Activated CD4-positive, alpha-beta memory T cell treated with anti-CD3 and anti-CD28 coated beads for 36 hours (primary cell): Measurements from ENCODE around the gene SHISA9. TPM values are rescaled to one million over a fixed set of nuclear protein-coding genes. Genes with fewer than 3 reads are reported as not detected.

Experiments used
- CTCF ChIA-PET: fragments of 350-600 bp; sonication (Branson Sonifier 250); formaldehyde crosslinking; loops from one replicate; lab custom pipeline; 2021; ENCODE audit warnings: antibody characterized with exemption, inconsistent platforms; lab: Charles Lee
- POLR2A ChIA-PET: fragments of 350-600 bp; sonication (Branson Sonifier 250); formaldehyde crosslinking; loops from one replicate; lab custom pipeline; 2021; ENCODE audit warnings: antibody characterized with exemption; lab: Charles Lee
- DNase-seq: peaks from one replicate; pipeline ENCODE4 v3.0.0-alpha.2; 2020
- H3K27ac Mint-ChIP-seq: one replicate; pipeline ENCODE4 v1.8.0; 2021; ENCODE audit warnings: mixed read lengths
- H3K27me3 Mint-ChIP-seq: one replicate; pipeline ENCODE4 v1.8.0; 2021; ENCODE audit warnings: mixed read lengths
- H3K36me3 Mint-ChIP-seq: one replicate; pipeline ENCODE4 v1.8.0; 2021; ENCODE audit warnings: mixed read lengths
- H3K4me1 Mint-ChIP-seq: one replicate; pipeline ENCODE4 v1.8.0; 2021; ENCODE audit warnings: low read depth, mixed read lengths
- H3K4me3 Mint-ChIP-seq: one replicate; pipeline ENCODE4 v1.8.0; 2021; ENCODE audit warnings: mild to moderate bottlenecking, mixed read lengths
- H3K9me3 Mint-ChIP-seq: one replicate; pipeline ENCODE4 v1.8.0; 2021; ENCODE audit warnings: mixed read lengths
- intact Hi-C: fragments of 100-400 bp; cut with micrococcal nuclease; formaldehyde crosslinking; loops from one replicate; pipeline ENCODE4 v1.15.1; 2023
- total RNA-seq, 2 experiments: library from RNA; stranded (reverse); gene quantifications; one replicate each; pipeline ENCODE4 v1.2.3, GENCODE V29; 2021

SHISA9 gene
- total RNA-seq, 2 experiments from 2014 or later: 0.05 TPM; not detected in 1

DNA sequence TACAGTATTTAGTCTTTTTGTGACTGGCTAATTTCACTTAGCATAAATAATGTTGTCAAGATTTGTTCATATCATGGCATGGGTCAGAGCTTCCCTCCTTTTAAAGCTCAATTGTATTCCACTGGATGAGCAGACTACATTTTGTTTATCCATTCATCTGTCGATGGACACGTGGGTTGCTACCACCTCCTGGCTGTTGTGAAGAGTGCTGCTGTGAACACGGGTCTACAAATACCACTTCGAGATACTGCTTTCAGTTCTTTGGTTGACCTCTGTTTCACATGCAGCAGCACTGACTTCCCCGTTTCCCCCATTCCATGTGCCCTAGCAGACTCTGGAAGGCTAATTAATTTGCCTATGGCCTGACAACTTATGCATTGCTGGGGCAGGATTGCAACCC, 285.4 kb downstream of the SHISA9 start:
- peaks cover 11% of the 10 kb centered on the region for H3K9me3 Mint-ChIP-seq
- CTCF ChIA-PET: no interaction called here
- POLR2A ChIA-PET: no interaction called here
- H3K4me3 Mint-ChIP-seq: no peak overlapping the region
- no peak overlapping the region for H3K27ac Mint-ChIP-seq
- no peaks in the 10 kb centered on the region for H3K27me3 Mint-ChIP-seq
- intact Hi-C loops: no loop called here
- H3K36me3 Mint-ChIP-seq: no peaks in the 10 kb centered on the region
- no peaks in the 10 kb centered on the region for H3K4me1 Mint-ChIP-seq
- DNase-seq: no peak

DNA sequence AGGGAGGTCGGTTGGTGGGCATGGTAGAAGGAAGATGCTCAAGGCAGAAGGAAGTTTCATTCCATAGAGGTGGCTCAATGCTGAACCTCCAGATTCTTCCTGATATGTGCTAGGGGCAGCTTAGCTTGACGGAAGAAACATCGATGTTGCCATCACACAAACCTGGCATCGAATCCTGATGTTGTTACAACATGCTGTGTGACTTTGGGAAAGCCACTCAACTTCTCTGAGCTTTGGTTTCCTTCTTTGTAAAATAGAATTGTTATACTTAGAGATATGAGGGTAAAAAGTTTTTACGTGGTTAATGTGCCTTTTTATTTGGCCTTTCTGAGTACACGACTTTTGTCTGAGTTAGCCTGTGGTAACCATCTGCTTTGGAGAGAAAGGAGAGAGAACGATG, 287.9 kb downstream of the SHISA9 start:
- Mint-ChIP-seq H3K27ac (no peak overlapping the region), H3K36me3 (no peaks in the 10 kb centered on the region), H3K4me1 (no peaks in the 10 kb centered on the region), H3K4me3 (no peak overlapping the region), H3K27me3 (no peaks in the 10 kb centered on the region), H3K9me3 (no peaks in the 10 kb centered on the region)
- ChIA-PET CTCF (no interaction called here), POLR2A (no interaction called here)
- DNase-seq: no peak
- intact Hi-C loops: no loop called here

DNA sequence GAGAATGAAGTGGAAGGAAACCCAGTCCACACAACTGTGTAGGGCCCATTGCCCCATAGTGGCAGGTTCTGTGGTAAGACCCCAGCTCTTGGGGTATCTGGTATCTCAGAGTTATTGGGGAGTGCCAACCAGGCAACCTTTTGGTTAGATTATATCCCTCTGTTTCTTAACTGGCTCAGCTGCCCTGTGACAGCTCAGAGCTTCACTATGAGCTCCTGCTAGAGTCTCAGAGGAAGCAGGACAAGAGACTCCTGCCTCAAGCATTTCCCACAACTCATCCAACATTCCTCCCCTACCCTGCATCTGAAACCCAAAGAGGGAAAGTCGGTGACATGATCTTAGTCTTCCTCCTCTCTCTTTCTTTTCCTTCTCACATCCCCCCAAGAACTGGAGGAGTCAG, 292.3 kb downstream of the SHISA9 start:
- DNase-seq: no peak
- H3K27me3 Mint-ChIP-seq: no peaks in the 10 kb centered on the region
- intact Hi-C loops: no loop called here
- H3K4me3 Mint-ChIP-seq: no peak overlapping the region
- H3K36me3 Mint-ChIP-seq: no peaks in the 10 kb centered on the region
- POLR2A ChIA-PET: no interaction called here
- CTCF ChIA-PET: interaction anchor here (0.8 kb wide), 1 partner anchor 34 kb away, joined by 3 read pairs; no protein-coding TSS in a partner anchor
- no peaks in the 10 kb centered on the region for H3K4me1 Mint-ChIP-seq
- H3K9me3 Mint-ChIP-seq: peaks cover 5% of the 10 kb centered on the region
- H3K27ac Mint-ChIP-seq: no peak overlapping the region

DNA sequence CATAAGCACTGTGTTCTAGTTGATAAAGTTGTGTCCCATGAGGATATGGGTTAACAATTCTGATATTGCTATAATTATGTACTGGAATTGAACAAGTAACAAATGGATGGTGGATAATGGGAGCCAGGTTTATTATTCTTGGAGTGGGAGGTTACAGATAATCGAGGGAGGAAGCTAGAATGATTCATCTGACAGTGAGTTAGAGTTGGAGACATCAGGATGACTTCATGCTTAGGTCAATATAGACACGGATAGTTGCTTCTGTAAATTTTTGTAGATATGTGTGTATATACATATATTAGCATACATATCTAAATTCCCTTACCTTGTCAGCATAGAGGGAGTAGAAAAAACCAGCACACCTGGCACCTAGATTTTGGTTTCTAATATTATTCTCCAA, 293.4 kb downstream of the SHISA9 start:
- ChIA-PET POLR2A (no interaction called here), CTCF (no interaction called here)
- Mint-ChIP-seq H3K27ac (no peak overlapping the region), H3K36me3 (no peaks in the 10 kb centered on the region), H3K9me3 (peaks cover 5% of the 10 kb centered on the region), H3K27me3 (no peaks in the 10 kb centered on the region), H3K4me3 (no peak overlapping the region), H3K4me1 (no peaks in the 10 kb centered on the region)
- no peak for DNase-seq
- intact Hi-C loops: no loop called here

DNA sequence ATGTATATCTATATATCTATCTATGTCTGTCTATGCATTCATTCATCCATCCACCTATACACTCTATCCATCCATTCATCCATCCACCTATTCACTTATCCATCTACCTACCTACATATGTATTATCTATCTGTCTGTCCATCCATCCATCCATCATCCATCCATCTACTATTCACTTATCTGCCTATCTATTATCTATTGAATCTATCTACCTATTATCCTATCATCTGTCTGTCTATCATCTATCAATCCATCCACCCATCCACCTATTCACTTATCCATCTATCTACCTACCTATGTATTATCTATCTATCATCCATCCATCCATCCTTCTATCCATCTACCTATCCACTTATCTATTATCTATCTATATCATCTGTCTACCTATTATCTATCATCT, 302.3 kb downstream of the SHISA9 start:
- Mint-ChIP-seq H3K27me3 (no peaks in the 10 kb centered on the region), H3K4me1 (no peaks in the 10 kb centered on the region), H3K4me3 (no peak overlapping the region), H3K27ac (no peak overlapping the region), H3K9me3 (no peaks in the 10 kb centered on the region), H3K36me3 (no peaks in the 10 kb centered on the region)
- DNase-seq: no peak
- ChIA-PET POLR2A (no interaction called here), CTCF (no interaction called here)
- intact Hi-C loops: no loop called here

DNA sequence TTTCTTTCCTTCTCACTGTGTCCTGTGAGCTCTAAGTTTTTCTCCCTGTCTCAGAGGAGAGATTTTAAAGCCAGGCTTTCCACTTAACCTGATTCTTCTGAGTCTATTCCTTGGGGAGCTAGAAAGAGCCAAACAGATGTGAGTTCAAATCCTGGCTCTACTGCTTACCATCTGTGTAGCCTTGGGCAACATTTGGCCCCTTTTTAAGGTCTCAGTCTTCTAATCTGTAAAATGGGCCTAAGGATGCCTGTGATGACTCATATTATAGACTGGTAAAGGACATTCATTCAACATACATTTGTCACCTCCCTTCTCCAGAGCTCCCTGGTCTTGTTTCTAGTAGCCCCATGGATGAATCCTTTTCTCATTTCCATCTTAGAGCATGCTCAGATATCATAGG, 304.0 kb downstream of the SHISA9 start:
- CTCF ChIA-PET: no interaction called here
- no peak overlapping the region for H3K27ac Mint-ChIP-seq
- POLR2A ChIA-PET: no interaction called here
- H3K9me3 Mint-ChIP-seq: no peaks in the 10 kb centered on the region
- H3K4me1 Mint-ChIP-seq: no peaks in the 10 kb centered on the region
- DNase-seq: no peak
- no peak overlapping the region for H3K4me3 Mint-ChIP-seq
- intact Hi-C loops: no loop called here
- no peaks in the 10 kb centered on the region for H3K36me3 Mint-ChIP-seq
- H3K27me3 Mint-ChIP-seq: no peaks in the 10 kb centered on the region

DNA sequence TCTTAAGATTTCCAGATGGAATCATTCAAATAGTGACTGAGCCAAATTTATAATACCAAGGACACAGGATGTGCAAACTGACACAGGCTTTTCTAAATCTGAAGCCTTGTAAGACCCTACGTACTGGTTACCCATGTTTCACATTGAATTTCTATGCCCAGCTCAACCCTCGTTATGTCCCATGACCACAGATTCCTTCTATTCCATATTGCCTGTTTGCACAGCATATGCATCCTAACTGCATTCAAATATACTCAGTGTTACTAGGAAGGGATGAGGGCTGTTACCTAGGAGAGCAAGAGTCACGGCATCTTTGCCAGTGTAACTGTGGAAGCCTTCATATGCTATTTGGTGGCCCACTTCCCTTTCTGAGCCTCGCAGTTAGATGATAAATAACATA, 305.2 kb downstream of the SHISA9 start:
- ChIA-PET POLR2A (no interaction called here), CTCF (no interaction called here)
- Mint-ChIP-seq H3K27me3 (no peaks in the 10 kb centered on the region), H3K4me3 (no peak overlapping the region), H3K36me3 (no peaks in the 10 kb centered on the region), H3K27ac (no peak overlapping the region), H3K9me3 (no peaks in the 10 kb centered on the region), H3K4me1 (no peaks in the 10 kb centered on the region)
- DNase-seq: no peak
- intact Hi-C loops: no loop called here

DNA sequence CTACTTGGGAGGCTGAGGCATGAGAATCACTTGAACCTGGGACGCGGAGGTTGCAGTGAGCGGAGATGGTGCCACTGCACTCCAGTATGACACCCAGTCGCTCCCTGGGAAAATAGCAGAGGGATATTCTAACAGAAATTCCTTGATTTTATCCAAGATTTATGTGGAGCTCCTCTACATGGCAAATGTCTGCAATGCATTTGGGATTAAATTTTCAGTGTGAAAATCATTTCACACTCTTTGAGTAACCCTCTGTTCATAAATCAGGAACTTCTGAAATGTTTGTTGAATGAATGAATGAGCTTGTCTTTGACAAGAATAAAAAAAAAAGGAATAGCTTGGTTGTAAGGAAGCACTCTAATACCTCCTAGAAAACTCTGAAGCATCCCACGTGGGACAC, 305.8 kb downstream of the SHISA9 start:
- CTCF ChIA-PET: no interaction called here

DNA sequence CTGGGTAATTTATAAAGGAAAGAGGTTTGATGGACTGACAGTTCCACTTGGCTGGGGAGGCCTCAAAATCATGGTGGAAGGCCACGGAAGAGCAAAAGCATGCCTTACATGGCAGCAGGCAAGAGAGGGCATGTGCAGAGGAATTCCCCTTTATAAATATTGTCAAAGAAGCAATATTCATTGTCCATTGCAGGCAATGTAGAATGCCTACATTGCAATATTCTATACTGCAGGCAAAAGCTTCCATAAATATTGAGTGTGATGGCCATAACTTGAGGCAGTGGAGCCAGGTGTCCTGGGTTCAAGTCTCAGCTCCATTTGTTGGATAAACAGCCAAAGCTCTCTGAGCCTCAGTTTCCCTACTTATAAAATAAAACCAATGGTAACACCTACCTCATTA, 322.3 kb downstream of the SHISA9 start:
- Mint-ChIP-seq H3K27me3 (no peaks in the 10 kb centered on the region), H3K4me1 (no peaks in the 10 kb centered on the region), H3K27ac (no peak overlapping the region), H3K36me3 (no peaks in the 10 kb centered on the region), H3K4me3 (no peak overlapping the region), H3K9me3 (peaks cover 18% of the 10 kb centered on the region)
- POLR2A ChIA-PET: no interaction called here
- CTCF ChIA-PET: no interaction called here
- no peak for DNase-seq
- intact Hi-C loops: no loop called here

More for the DNA sequence above, 305.8 kb downstream of the SHISA9 start:
- Mint-ChIP-seq H3K36me3 (no peaks in the 10 kb centered on the region), H3K4me3 (no peak overlapping the region), H3K27me3 (no peaks in the 10 kb centered on the region), H3K4me1 (no peaks in the 10 kb centered on the region), H3K9me3 (no peaks in the 10 kb centered on the region), H3K27ac (no peak overlapping the region)
- POLR2A ChIA-PET: no interaction called here
- DNase-seq: no peak
- intact Hi-C loops: no loop called here

DNA sequence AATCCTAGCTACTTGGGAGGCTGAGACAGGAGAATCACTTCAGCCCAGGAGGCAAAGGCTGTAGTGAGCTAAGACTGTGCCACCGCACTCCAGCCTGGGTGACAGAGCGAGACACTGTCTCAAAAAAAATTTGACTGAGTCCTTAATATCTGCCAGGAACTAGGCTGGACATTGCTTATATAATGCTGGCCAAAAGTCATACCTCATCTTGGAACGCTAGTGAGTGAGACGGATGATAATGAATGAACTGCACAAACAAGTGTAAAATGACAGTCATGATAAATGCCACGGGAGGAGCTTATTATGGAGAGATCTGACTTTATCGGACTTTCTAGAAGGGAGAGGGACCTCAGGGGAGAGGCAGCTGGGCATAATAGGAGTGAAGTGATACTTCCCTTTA, 327.6 kb downstream of the SHISA9 start:
- CTCF ChIA-PET: no interaction called here
- intact Hi-C loops: no loop called here
- DNase-seq: no peak
- H3K36me3 Mint-ChIP-seq: no peaks in the 10 kb centered on the region
- H3K27ac Mint-ChIP-seq: no peak overlapping the region
- H3K4me3 Mint-ChIP-seq: no peak overlapping the region
- no peaks in the 10 kb centered on the region for H3K4me1 Mint-ChIP-seq
- POLR2A ChIA-PET: no interaction called here
- peaks cover 3% of the 10 kb centered on the region for H3K9me3 Mint-ChIP-seq
- no peaks in the 10 kb centered on the region for H3K27me3 Mint-ChIP-seq

DNA sequence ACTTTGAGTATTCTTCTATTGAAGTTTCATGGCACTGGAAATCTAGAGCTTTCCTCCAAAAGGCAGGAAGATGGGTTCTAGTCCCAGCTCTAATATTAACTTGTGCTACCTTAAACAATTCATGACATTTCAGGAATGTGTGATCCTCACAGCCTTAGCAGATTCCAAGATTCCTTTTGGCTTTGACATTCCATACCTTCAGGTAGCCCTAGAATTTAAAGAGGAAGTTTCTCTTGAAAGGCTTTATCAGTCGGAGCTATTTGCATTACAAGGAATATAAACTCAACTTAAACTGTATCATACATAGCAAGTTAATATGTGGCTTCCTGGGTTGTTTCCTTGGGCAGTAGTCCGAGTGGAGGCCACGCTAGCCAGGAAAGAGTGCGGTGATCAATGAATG, 330.0 kb downstream of the SHISA9 start:
- DNase-seq: no peak
- CTCF ChIA-PET: no interaction called here
- Mint-ChIP-seq H3K27me3 (no peaks in the 10 kb centered on the region), H3K36me3 (no peaks in the 10 kb centered on the region), H3K9me3 (peaks cover 7% of the 10 kb centered on the region), H3K27ac (no peak overlapping the region), H3K4me3 (no peak overlapping the region), H3K4me1 (no peaks in the 10 kb centered on the region)
- POLR2A ChIA-PET: no interaction called here
- intact Hi-C loops: no loop called here

DNA sequence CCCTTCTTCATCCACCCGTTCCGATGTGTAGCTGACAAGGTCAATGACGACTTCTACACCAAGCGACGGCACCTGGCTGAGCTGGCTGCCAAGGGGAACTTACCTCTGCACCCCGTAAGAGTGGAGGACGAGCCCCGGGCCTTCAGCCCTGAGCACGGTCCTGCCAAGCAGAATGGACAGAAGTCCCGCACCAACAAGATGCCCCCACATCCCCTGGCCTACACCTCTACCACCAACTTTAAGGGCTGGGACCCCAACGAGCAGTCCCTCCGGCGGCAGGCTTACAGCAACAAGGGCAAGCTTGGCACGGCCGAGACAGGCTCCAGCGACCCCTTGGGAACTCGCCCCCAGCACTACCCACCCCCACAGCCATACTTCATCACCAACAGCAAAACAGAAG, 333.6 kb downstream of the SHISA9 start:
- Mint-ChIP-seq H3K27me3 (no peaks in the 10 kb centered on the region), H3K27ac (no peak overlapping the region), H3K9me3 (peaks cover 13% of the 10 kb centered on the region), H3K4me1 (no peaks in the 10 kb centered on the region), H3K4me3 (no peak overlapping the region), H3K36me3 (no peaks in the 10 kb centered on the region)
- DNase-seq: no peak
- ChIA-PET CTCF (no interaction called here), POLR2A (interaction anchor here (0.6 kb wide), 1 partner anchor 194 kb away, joined by 3 read pairs; no protein-coding TSS in a partner anchor)
- intact Hi-C loops: no loop called here

DNA sequence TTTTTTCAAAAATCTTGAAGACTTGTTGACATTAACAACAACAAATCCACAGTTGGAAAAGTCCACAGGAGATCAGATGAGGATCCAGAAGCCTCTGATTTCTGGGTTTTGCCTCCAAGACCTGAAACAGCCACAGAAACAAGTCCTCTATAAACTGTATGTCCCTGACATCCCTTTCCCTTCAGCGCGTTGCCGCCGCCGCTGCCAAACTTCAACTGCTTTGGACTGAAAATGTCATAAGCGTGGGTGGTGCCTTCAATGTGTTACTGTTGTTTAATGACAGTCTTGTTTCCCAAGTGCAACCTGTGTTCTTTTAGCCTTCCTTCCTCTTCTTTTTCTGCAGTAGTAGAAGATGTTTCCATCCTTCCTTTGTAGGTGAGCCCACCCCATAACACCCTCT, 334.9 kb downstream of the SHISA9 start:
- H3K36me3 Mint-ChIP-seq: no peaks in the 10 kb centered on the region
- POLR2A ChIA-PET: no interaction called here
- intact Hi-C loops: no loop called here
- no peaks in the 10 kb centered on the region for H3K27me3 Mint-ChIP-seq
- no peak overlapping the region for H3K4me3 Mint-ChIP-seq
- H3K4me1 Mint-ChIP-seq: no peaks in the 10 kb centered on the region
- H3K9me3 Mint-ChIP-seq: peaks cover 17% of the 10 kb centered on the region
- DNase-seq: no peak
- H3K27ac Mint-ChIP-seq: no peak overlapping the region
- CTCF ChIA-PET: no interaction called here
